ENCODE data around the gene KASH5. TPM values are rescaled to one million over a fixed set of nuclear protein-coding genes. Genes with fewer than 3 reads are reported as not detected.

Gene KASH5
- total and polyA plus RNA-seq, 4 donors = not detected

DNA sequence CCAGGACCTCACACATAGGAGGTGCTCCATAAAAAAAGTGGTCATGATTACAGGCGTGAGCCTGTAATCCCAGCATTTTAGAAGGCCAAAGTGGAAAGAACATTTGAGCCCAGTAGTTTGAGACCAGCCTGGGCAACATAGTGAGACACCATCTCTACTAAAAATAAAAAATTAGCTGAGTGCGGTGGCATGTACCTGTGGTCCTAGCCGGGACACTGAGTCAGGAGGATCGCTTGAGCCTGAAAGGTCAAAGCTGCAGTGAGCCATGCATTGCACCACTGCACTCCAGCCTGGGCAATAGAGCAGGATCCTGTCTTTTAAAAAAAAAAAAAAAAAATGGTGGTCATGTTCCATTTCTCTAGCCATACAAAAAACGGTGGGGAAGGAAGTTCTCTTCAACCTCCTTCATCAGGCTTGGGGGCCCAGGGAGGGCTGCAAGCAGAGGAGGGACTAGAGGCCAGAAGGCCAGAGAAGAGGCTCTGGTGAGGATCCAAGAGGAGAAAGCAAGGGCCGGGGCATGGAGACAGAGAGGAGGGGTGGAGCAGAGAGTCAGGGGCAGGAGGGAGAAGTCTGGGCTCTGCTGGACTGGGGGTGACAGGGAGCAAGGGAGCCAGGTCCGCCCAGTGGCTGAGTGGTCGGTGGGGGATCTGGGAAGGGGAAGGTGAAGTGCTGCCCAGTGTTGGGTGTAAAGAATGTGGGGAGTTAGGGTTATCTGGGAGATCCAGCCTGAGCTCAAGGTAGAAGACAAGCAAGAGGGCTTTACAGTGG lies 8.9 kb downstream of the KASH5 start:
- H3K4me3 ChIP-seq (ENCODE audit: low read depth in 1 of 3, low read length in 3 of 3) = no peak overlapping the region
- no peak overlapping the region for H3K27ac ChIP-seq (ENCODE audit: low read depth in 1 of 2, low read length in 2 of 2)
- no peaks in the 10 kb centered on the region for H3K36me3 ChIP-seq (ENCODE audit: control insufficient read depth in 4 of 4, insufficient read depth in 3 of 4, low read depth in 1 of 4, low read length in 3 of 4)
- TF ChIP-seq HNF4G (IDR thresholded peaks at IDR 0.05) (no peak), EGR1 (IDR thresholded peaks at IDR 0.05; ENCODE audit: low read depth in 2 of 2) (no peak)
- peaks cover 0 to 2% (median 0%) of the 10 kb centered on the region in 4 donors for H3K27me3 ChIP-seq (ENCODE audit: control insufficient read depth in 4 of 4, insufficient read depth in 4 of 4, low read length in 3 of 4)
- H3K9ac ChIP-seq (ENCODE audit: low read depth in 1 of 2, low read length in 2 of 2) = no peak overlapping the region
- H3K4me1 ChIP-seq (ENCODE audit: control insufficient read depth in 4 of 4, insufficient read depth in 4 of 4, low read length in 3 of 4) = no peaks in the 10 kb centered on the region
- WGBS = 81% methylated on average over 8 of the region's 8 CpGs
- no peaks in the 10 kb centered on the region for H3K9me3 ChIP-seq (ENCODE audit: control insufficient read depth in 4 of 4, low read length in 3 of 4)
- DNase-seq (ENCODE audit: low spot score) = no peak

DNA sequence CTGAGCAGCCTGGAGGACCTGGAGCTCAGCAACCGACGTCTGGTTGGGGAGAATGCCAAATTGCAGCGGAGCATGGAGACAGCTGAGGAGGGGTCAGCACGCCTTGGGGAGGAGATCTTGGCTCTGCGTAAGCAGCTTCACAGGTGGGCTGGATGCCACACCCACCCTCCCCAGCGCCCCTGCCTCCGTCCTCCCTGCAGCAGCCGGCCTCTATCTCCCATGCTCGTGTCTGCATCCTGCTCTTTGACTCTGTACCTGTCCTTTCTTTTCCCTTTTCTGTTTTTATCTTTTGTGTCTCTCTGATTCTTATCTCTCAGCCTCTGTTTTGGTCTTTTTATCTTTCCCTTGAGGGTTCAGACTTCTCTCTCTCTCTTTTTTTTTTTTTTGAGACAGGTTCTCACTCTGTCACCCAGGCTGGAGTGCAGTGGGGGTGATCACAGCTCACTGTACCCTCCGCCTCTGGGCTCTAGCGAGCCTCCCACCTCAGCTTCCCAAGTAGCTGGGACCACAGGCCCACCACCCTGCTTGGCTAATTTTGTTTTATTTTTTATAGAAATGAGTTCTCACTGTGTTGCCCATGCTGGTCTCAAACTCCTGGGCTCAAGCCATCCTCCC lies 10.1 kb downstream of the KASH5 start:
- no peaks in the 10 kb centered on the region for H3K4me1 ChIP-seq (ENCODE audit: control insufficient read depth in 4 of 4, insufficient read depth in 4 of 4, low read length in 3 of 4)
- no peaks in the 10 kb centered on the region for H3K9me3 ChIP-seq (ENCODE audit: control insufficient read depth in 4 of 4, low read length in 3 of 4)
- no peak overlapping the region for H3K9ac ChIP-seq (ENCODE audit: low read depth in 1 of 2, low read length in 2 of 2)
- DNase-seq (ENCODE audit: low spot score) = no peak
- H3K27me3 ChIP-seq (ENCODE audit: control insufficient read depth in 4 of 4, insufficient read depth in 4 of 4, low read length in 3 of 4) = peaks cover 0 to 2% (median 0%) of the 10 kb centered on the region in 4 donors
- no peaks in the 10 kb centered on the region for H3K36me3 ChIP-seq (ENCODE audit: control insufficient read depth in 4 of 4, insufficient read depth in 3 of 4, low read depth in 1 of 4, low read length in 3 of 4)
- H3K4me3 ChIP-seq (ENCODE audit: low read depth in 1 of 3, low read length in 3 of 3) = no peak overlapping the region
- H3K27ac ChIP-seq (ENCODE audit: low read depth in 1 of 2, low read length in 2 of 2) = no peak overlapping the region
- TF ChIP-seq FOXA2 (IDR thresholded peaks at IDR 0.05) = no peak
- TF ChIP-seq HNF4G (IDR thresholded peaks at IDR 0.05) = no peak
- no peak for TF ChIP-seq FOXA1 (IDR thresholded peaks at IDR 0.05)
- no peak for TF ChIP-seq JUND (IDR thresholded peaks at IDR 0.05)
- TF ChIP-seq, protein P1, sequence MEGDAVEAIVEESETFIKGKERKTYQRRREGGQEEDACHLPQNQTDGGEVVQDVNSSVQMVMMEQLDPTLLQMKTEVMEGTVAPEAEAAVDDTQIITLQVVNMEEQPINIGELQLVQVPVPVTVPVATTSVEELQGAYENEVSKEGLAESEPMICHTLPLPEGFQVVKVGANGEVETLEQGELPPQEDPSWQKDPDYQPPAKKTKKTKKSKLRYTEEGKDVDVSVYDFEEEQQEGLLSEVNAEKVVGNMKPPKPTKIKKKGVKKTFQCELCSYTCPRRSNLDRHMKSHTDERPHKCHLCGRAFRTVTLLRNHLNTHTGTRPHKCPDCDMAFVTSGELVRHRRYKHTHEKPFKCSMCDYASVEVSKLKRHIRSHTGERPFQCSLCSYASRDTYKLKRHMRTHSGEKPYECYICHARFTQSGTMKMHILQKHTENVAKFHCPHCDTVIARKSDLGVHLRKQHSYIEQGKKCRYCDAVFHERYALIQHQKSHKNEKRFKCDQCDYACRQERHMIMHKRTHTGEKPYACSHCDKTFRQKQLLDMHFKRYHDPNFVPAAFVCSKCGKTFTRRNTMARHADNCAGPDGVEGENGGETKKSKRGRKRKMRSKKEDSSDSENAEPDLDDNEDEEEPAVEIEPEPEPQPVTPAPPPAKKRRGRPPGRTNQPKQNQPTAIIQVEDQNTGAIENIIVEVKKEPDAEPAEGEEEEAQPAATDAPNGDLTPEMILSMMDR (IDR thresholded peaks at IDR 0.05; ENCODE audit: low read depth, low read length, missing input control) = no peak
- TF ChIP-seq SP1 (IDR thresholded peaks at IDR 0.05) = no peak
- TF ChIP-seq, protein P2, sequence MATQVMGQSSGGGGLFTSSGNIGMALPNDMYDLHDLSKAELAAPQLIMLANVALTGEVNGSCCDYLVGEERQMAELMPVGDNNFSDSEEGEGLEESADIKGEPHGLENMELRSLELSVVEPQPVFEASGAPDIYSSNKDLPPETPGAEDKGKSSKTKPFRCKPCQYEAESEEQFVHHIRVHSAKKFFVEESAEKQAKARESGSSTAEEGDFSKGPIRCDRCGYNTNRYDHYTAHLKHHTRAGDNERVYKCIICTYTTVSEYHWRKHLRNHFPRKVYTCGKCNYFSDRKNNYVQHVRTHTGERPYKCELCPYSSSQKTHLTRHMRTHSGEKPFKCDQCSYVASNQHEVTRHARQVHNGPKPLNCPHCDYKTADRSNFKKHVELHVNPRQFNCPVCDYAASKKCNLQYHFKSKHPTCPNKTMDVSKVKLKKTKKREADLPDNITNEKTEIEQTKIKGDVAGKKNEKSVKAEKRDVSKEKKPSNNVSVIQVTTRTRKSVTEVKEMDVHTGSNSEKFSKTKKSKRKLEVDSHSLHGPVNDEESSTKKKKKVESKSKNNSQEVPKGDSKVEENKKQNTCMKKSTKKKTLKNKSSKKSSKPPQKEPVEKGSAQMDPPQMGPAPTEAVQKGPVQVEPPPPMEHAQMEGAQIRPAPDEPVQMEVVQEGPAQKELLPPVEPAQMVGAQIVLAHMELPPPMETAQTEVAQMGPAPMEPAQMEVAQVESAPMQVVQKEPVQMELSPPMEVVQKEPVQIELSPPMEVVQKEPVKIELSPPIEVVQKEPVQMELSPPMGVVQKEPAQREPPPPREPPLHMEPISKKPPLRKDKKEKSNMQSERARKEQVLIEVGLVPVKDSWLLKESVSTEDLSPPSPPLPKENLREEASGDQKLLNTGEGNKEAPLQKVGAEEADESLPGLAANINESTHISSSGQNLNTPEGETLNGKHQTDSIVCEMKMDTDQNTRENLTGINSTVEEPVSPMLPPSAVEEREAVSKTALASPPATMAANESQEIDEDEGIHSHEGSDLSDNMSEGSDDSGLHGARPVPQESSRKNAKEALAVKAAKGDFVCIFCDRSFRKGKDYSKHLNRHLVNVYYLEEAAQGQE (IDR thresholded peaks at IDR 0.05) = no peak
- no peak for TF ChIP-seq RAD21 (IDR thresholded peaks at IDR 0.05)
- no peak for TF ChIP-seq TAF1 (conservative IDR thresholded peaks at IDR 0.05)
- TF ChIP-seq YY1 (IDR thresholded peaks at IDR 0.05) = no peak
- no peak for TF ChIP-seq HNF4A (conservative IDR thresholded peaks at IDR 0.05)
- TF ChIP-seq RXRA (IDR thresholded peaks at IDR 0.05) = no peak
- TF ChIP-seq, protein P3, sequence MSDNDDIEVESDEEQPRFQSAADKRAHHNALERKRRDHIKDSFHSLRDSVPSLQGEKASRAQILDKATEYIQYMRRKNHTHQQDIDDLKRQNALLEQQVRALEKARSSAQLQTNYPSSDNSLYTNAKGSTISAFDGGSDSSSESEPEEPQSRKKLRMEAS (IDR thresholded peaks at IDR 0.05) = no peak
- TF ChIP-seq, protein P4, sequence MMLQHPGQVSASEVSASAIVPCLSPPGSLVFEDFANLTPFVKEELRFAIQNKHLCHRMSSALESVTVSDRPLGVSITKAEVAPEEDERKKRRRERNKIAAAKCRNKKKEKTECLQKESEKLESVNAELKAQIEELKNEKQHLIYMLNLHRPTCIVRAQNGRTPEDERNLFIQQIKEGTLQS (IDR thresholded peaks at IDR 0.05) = no peak
- no peak for TF ChIP-seq NR2F2 (IDR thresholded peaks at IDR 0.05)
- TF ChIP-seq, protein P5, sequence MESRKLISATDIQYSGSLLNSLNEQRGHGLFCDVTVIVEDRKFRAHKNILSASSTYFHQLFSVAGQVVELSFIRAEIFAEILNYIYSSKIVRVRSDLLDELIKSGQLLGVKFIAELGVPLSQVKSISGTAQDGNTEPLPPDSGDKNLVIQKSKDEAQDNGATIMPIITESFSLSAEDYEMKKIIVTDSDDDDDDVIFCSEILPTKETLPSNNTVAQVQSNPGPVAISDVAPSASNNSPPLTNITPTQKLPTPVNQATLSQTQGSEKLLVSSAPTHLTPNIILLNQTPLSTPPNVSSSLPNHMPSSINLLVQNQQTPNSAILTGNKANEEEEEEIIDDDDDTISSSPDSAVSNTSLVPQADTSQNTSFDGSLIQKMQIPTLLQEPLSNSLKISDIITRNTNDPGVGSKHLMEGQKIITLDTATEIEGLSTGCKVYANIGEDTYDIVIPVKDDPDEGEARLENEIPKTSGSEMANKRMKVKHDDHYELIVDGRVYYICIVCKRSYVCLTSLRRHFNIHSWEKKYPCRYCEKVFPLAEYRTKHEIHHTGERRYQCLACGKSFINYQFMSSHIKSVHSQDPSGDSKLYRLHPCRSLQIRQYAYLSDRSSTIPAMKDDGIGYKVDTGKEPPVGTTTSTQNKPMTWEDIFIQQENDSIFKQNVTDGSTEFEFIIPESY (IDR thresholded peaks at IDR 0.05) = no peak
- no peak for TF ChIP-seq EGR1 (IDR thresholded peaks at IDR 0.05; ENCODE audit: low read depth in 2 of 2)
- TF ChIP-seq GABPA (IDR thresholded peaks at IDR 0.05 in 1 of 2, conservative IDR thresholded peaks at IDR 0.05 in 1 of 2) = no peak
- WGBS = 82% methylated on average over 11 of the region's 11 CpGs
